NCI-H345 (cell line): ENCODE data around the gene EPHA2.

Experiments used
- DNase-seq: peaks from one replicate; lab custom pipeline; 2025; lab: John Stamatoyannopoulos, UW

Gene EPHA2

GRCh38 chr1:16149702-16150488 is 6.0 kb downstream of the EPHA2 start:
- no peak for DNase-seq

GRCh38 chr1:16149146-16149545 is 6.7 kb downstream of the EPHA2 start:
- no peak for DNase-seq

- DNase-seq: no peak
Measured at GRCh38 chr1:16148329-16149092, 7.4 kb downstream of the EPHA2 start.

GRCh38 chr1:16147156-16147926 is 8.5 kb downstream of the EPHA2 start:
- DNase-seq: no peak

GRCh38 chr1:16146279-16147155 is 9.4 kb downstream of the EPHA2 start:
- DNase-seq: no peak

- DNase-seq: no peak
Measured at GRCh38 chr1:16145662-16146278, 10.1 kb downstream of the EPHA2 start.

GRCh38 chr1:16145030-16145661 is 10.7 kb downstream of the EPHA2 start:
- peak; percentile 59 for DNase-seq

GRCh38 chr1:16144325-16145029 is 11.4 kb downstream of the EPHA2 start:
- no peak for DNase-seq

- peak; percentile 24 for DNase-seq
Measured at GRCh38 chr1:16143566-16144324, 12.1 kb downstream of the EPHA2 start.

- no peak for DNase-seq
Measured at GRCh38 chr1:16143005-16143565, 12.8 kb downstream of the EPHA2 start.

- DNase-seq: no peak
Measured at GRCh38 chr1:16142383-16142995, 13.4 kb downstream of the EPHA2 start.

- DNase-seq: no peak
Measured at GRCh38 chr1:16141573-16142336, 14.1 kb downstream of the EPHA2 start.

- no peak for DNase-seq
Measured at GRCh38 chr1:16140068-16140596, 15.7 kb downstream of the EPHA2 start.

GRCh38 chr1:16139473-16139962 is 16.4 kb downstream of the EPHA2 start:
- no peak for DNase-seq

GRCh38 chr1:16138772-16139221 is 17.1 kb downstream of the EPHA2 start:
- DNase-seq: no peak

- no peak for DNase-seq
Measured at GRCh38 chr1:16137890-16138467, 17.9 kb downstream of the EPHA2 start.

GRCh38 chr1:16135501-16135900 is 20.4 kb downstream of the EPHA2 start:
- no peak for DNase-seq
